Ascending aorta (tissue), 2 donors: Measurements from ENCODE around the gene OR2V2. TPM values are rescaled to one million over a fixed set of nuclear protein-coding genes. Genes with fewer than 3 reads are reported as not detected.
A peak's percentile ranks its signal among the peaks of the same experiment; 100 is the strongest.

Source experiments
- DNase-seq, 2 donors: peaks; one replicate each; pipeline ENCODE4 v3.0.0-alpha.2; 2019; ENCODE audit warnings: low spot score in 2 of 2
- H3K27ac ChIP-seq, 2 donors: fragments of 200-600 bp; sonication (generic); one replicate each; pipeline ENCODE4 v1.5.1; 2016 to 2017; ENCODE audit warnings: mild to moderate bottlenecking in 1 of 2
- H3K27me3 ChIP-seq: fragments of 200-600 bp; sonication (generic); one replicate; pipeline ENCODE4 v1.5.1; 2017
- H3K36me3 ChIP-seq, 2 donors: fragments of 200-600 bp; sonication (generic); one replicate each; pipeline ENCODE4 v1.5.1; 2016
- H3K4me1 ChIP-seq, 2 donors: fragments of 200-600 bp; sonication (generic); one replicate each; pipeline ENCODE4 v1.5.1; 2016 to 2017; ENCODE audit warnings: mild to moderate bottlenecking in 1 of 2
- H3K4me3 ChIP-seq, 2 donors: fragments of 200-600 bp; sonication (generic); one replicate each; pipeline ENCODE4 v1.5.1; 2016 to 2017; ENCODE audit warnings: mild to moderate bottlenecking in 1 of 2
- H3K9me3 ChIP-seq, 2 donors: fragments of 200-600 bp; sonication (generic); one replicate each; pipeline ENCODE4 v1.5.1; 2016
- intact Hi-C: fragments of 100-400 bp; cut with DNase I; formaldehyde crosslinking; loops from one replicate; pipeline ENCODE4 v1.15.1; 2023
- total RNA-seq: library from RNA; depleted of rRNA; stranded (reverse); fragments of >200 nt; gene quantifications from one replicate; pipeline ENCODE4 v1.1.0, GENCODE V29; 2016
- TF ChIP-seq, protein P1 (sequence below), 3 experiments: fragments of 200-600 bp in 2 of 3; fragments of 450-650 bp in 1 of 3; sonication (generic) in 2 of 3; IDR thresholded peaks; one replicate each; pipeline ENCODE4 v1.5.1; 2016 to 2019; ENCODE audit warnings: antibody characterized with exemption in 3 of 3, mild to moderate bottlenecking in 1 of 3, moderate library complexity in 1 of 3

The OR2V2 gene
- total RNA-seq, 1 donor from 2014 or later: not detected

DNA sequence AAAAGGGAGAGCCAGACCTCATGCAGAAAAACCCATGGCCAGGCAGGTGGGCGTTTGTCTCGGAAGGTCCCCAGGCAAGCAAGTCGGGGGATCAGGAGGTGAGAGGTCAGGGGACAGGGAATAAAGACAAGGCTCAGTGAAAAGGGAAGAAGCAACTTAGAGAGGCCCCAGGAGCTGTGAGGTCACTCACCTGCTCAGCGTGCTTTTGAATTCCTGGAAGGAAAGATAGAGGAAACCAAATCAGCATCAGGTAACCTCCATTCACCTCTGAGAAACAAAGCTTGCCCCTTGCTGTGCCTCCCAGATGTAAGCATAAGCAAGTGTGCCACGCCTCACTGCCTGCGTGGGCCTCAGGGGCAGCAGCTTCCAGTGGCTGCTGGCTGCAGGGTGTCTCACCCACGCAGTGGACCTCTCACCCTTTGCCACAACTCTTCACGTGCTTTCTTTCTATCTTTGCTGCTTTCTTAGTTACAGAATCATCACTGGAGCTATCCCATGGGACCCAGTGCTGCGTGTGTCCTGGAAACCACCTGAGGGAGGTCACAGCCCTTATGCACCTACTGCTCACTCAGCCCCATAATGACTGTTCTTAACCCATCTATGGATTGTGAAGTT, 51.6 kb downstream of the OR2V2 start:
- Histone ChIP-seq H3K4me1 (peaks cover 0 to 4% of the 10 kb centered on the region in 2 donors), H3K4me3 (no peak overlapping the region), H3K27me3 (no peaks in the 10 kb centered on the region), H3K36me3 (no peaks in the 10 kb centered on the region), H3K27ac (no peak overlapping the region), H3K9me3 (no peaks in the 10 kb centered on the region)
- intact Hi-C loops: no loop called here
- no peak for DNase-seq
- TF ChIP-seq, protein P1, sequence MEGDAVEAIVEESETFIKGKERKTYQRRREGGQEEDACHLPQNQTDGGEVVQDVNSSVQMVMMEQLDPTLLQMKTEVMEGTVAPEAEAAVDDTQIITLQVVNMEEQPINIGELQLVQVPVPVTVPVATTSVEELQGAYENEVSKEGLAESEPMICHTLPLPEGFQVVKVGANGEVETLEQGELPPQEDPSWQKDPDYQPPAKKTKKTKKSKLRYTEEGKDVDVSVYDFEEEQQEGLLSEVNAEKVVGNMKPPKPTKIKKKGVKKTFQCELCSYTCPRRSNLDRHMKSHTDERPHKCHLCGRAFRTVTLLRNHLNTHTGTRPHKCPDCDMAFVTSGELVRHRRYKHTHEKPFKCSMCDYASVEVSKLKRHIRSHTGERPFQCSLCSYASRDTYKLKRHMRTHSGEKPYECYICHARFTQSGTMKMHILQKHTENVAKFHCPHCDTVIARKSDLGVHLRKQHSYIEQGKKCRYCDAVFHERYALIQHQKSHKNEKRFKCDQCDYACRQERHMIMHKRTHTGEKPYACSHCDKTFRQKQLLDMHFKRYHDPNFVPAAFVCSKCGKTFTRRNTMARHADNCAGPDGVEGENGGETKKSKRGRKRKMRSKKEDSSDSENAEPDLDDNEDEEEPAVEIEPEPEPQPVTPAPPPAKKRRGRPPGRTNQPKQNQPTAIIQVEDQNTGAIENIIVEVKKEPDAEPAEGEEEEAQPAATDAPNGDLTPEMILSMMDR (IDR thresholded peaks at IDR 0.05): no peak

DNA sequence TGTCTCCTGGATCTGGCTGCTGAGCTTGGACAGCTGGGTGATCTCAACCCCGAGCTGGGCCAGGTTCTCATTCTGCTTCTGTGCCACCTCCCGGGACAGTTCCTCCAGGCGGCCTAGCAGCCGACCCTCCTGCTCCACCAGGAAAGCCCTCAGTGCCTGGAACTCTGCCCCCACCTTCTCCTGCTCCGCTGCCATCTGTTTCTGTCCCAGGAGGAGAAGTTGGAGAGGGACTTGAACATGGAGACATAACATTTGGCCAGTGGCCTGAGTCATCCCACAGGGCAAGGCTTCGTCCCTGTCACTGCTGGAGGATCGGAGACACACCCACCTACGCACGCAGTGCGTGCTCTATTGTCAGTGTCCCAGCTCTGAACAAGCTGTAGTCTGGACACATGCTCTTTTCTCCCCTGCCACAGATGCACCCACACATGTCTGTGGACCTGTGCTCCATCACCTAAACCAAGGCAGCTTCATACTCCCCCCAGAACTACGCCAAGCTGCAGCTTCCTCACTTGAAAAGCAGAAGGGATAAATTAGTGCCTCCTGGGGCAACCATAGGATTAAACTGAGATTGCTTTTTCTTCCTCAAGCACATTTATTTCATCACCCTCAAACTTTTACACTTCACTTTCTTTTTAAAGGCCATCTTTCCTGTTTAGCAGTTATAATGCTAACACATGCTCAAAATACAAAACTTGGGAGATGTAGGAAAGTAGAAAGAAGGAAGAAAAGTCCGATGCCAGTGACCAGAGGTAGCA, 52.7 kb downstream of the OR2V2 start:
- H3K4me3 ChIP-seq: no peak overlapping the region
- no peaks in the 10 kb centered on the region for H3K36me3 ChIP-seq
- TF ChIP-seq, protein P1 (IDR thresholded peaks at IDR 0.05): no peak
- H3K4me1 ChIP-seq: peaks cover 0 to 5% of the 10 kb centered on the region in 2 donors
- intact Hi-C loops: loop anchor here (10.0 kb wide), 1 partner anchor 845 kb away; the partner anchor contains the start of gene GFPT2
- DNase-seq: no peak
- no peak overlapping the region for H3K27ac ChIP-seq
- no peaks in the 10 kb centered on the region for H3K27me3 ChIP-seq
- H3K9me3 ChIP-seq: no peaks in the 10 kb centered on the region

DNA sequence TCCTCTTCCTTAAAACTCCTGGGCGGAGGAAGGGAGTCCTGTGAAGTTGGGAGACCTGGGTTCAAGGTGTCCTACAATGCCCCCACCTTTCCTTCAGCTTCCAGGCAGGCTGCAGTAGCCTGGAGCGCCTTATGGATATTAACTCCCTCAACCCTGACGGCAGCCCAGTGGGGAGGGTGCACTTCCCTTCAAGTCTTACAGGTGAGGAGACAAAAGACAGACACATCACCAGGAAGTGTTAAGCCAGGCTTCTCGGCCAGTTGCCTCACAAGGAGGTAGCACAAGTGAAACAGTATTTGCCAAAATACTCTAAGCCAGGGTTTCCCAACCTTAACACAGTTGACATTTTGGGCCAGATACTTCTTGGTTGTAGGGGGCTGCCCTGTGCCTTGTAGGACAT, 53.4 kb downstream of the OR2V2 start:
- intact Hi-C loops: loop anchor here (10.0 kb wide), 1 partner anchor 846 kb away; the partner anchor contains the start of gene GFPT2
- peaks cover under 1 to 9% of the 10 kb centered on the region in 2 donors for H3K4me1 ChIP-seq
- no peaks in the 10 kb centered on the region for H3K36me3 ChIP-seq
- no peak for DNase-seq
- H3K27ac ChIP-seq: no peak overlapping the region
- H3K27me3 ChIP-seq: no peaks in the 10 kb centered on the region
- H3K9me3 ChIP-seq: no peaks in the 10 kb centered on the region
- TF ChIP-seq, protein P1 (IDR thresholded peaks at IDR 0.05): no peak
- no peak overlapping the region for H3K4me3 ChIP-seq

DNA sequence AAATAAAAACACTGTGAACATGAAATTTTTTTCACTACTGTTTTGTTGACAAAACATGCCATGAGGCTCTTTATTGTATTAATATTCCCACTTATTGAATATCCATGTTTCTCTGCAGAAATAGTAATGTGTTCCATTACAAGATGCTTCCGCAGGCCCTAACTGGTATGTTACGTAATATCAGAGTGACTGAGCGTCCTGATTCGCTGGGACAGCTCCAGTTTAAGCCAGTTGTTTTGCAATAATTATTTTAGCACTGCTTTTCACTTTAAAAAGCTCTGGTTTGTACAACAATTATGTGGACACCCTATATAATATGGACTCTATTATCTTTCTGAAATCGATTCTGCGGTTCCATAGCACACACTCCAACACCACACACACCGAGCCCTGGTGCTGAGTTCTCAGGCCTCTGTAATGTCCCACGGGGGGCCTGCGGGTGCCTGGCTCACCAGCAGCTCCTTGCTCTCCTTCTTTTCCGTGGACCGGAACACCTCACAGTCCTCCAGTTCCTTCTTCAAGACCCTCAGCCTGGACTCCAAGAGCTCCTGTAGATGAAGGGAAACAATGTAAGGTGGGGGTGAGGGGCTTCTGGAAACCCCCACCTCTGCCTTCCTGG, 55.8 kb downstream of the OR2V2 start:
- no peak for DNase-seq
- TF ChIP-seq, protein P1 (IDR thresholded peaks at IDR 0.05): no peak
- H3K27me3 ChIP-seq: no peaks in the 10 kb centered on the region
- peak overlapping the region; percentile 69 to 87 for H3K27ac ChIP-seq
- H3K4me3 ChIP-seq: peak overlapping the region in 1 of 2 donors; percentile 72
- intact Hi-C loops: loop anchor here (10.0 kb wide), 1 partner anchor 848 kb away; the partner anchor contains the start of gene GFPT2
- no peaks in the 10 kb centered on the region for H3K9me3 ChIP-seq
- H3K4me1 ChIP-seq: peaks cover 4 to 13% of the 10 kb centered on the region in 2 donors
- H3K36me3 ChIP-seq: no peaks in the 10 kb centered on the region

DNA sequence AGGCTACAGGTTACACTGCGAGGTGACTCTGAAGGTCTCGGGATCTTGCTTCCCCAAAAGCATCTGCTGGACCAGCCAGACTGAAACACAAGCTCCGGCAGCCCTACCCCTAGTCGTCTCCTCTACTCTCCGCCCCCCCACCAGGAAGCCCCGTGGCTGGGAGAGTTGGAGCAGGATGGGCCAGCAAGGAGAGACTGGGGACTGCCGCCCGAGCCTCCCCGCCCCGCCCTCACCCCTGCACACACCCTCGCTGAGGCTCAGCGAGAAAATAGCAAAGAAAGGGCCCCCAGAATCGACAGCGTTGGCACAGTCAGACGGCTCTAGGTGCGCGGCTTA, 56.4 kb downstream of the OR2V2 start:
- intact Hi-C loops: loop anchor here (10.0 kb wide), 1 partner anchor 849 kb away; the partner anchor contains the start of gene GFPT2
- H3K27me3 ChIP-seq: no peaks in the 10 kb centered on the region
- TF ChIP-seq, protein P1 (IDR thresholded peaks at IDR 0.05): no peak
- no peak for DNase-seq
- peak overlapping the region; percentile 53 to 72 for H3K4me3 ChIP-seq
- H3K4me1 ChIP-seq: peaks cover 4 to 13% of the 10 kb centered on the region in 2 donors
- H3K27ac ChIP-seq: peak overlapping the region; percentile 69 to 87
- no peaks in the 10 kb centered on the region for H3K9me3 ChIP-seq
- H3K36me3 ChIP-seq: no peaks in the 10 kb centered on the region
